GM21786 (cell line): ENCODE data around the gene IL12A.
A peak's percentile ranks its signal among the peaks of the same experiment; 100 is the strongest.

ENCODE experiments used
- ATAC-seq: cut with Tn5 transposase; IDR thresholded peaks from one replicate; pipeline ENCODE4 v1.9.1; 2021; ENCODE audit not compliant: unreplicated experiment

IL12A gene

GRCh38 chr3:160023476-160023875 is 34.8 kb downstream of the IL12A start:
- no peak for ATAC-seq

GRCh38 chr3:160027541-160028195 is 39.0 kb downstream of the IL12A start:
- ATAC-seq = peak; percentile 85

DNA sequence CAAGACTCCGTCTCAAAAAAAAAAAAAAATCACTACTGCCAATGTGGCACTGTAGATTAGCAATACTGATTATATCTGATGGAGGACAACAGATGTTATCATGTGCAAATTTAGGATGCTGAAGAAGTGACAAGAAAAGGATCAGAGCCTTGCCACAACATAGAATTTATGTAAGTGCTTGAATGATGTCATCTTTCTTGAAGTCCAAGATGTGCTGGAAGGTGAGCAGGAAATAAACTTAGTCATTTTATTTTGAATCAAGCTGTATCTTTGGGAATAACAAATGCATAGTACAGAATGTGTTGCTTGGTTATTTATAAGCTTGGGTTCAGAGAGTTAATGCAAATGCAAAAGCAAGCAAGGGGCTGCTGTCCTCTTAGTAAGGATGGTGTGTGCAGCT is 47.1 kb downstream of the IL12A start:
- ATAC-seq = no peak

- ATAC-seq = no peak
Observed at GRCh38 chr3:160038862-160039562, 50.4 kb downstream of the IL12A start.

GRCh38 chr3:160040181-160040580 is 51.5 kb downstream of the IL12A start:
- ATAC-seq = no peak

DNA sequence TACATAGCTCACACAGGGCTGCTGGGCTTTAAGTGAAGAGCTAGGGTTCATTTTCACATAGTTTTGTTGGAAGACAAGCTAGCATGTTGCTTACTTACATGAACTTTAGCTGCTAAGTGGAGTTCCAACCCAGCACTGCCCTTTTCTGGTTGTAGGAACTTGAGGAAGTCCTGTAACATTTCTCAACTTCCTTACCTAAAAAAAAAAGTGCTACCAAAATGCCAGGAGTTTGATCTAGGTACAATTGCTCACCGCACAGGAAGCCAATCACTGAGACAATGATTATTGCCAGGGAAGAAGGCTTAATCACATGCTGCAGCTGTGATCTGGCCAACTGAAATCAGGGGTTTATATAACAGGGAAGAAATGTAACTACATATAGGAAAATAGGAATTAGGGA is 52.8 kb downstream of the IL12A start:
- no peak for ATAC-seq

- no peak for ATAC-seq
Observed at GRCh38 chr3:160044121-160044520, 55.5 kb downstream of the IL12A start.
